NCI-H2081 (cell line): Measurements from ENCODE around the gene MYO16.

Source experiments
- DNase-seq, 2 experiments: peaks; one replicate each; lab custom pipeline; 2025; lab: John Stamatoyannopoulos, UW

MYO16 gene

GRCh38 chr13:109126891-109127641 lies 497.7 kb downstream of the MYO16 start:
- no peak for DNase-seq

GRCh38 chr13:109128121-109128520 lies 498.7 kb downstream of the MYO16 start:
- DNase-seq, result no peak

GRCh38 chr13:109130093-109130835 lies 500.9 kb downstream of the MYO16 start:
- DNase-seq, result no peak

- no peak for DNase-seq
These were observed 502.4 kb downstream of the MYO16 start for GRCh38 chr13:109131698-109132257.

GRCh38 chr13:109135018-109135417 lies 505.6 kb downstream of the MYO16 start:
- no peak for DNase-seq

GRCh38 chr13:109136873-109137272 lies 507.5 kb downstream of the MYO16 start:
- no peak for DNase-seq

- DNase-seq, result no peak
These were observed 509.9 kb downstream of the MYO16 start for GRCh38 chr13:109139346-109139745.

- no peak for DNase-seq
These were observed 510.6 kb downstream of the MYO16 start for GRCh38 chr13:109140054-109140453.

- no peak for DNase-seq
These were observed 511.3 kb downstream of the MYO16 start for GRCh38 chr13:109140479-109141349.

GRCh38 chr13:109141706-109142105 lies 512.3 kb downstream of the MYO16 start:
- DNase-seq, result no peak

GRCh38 chr13:109144693-109145437 lies 515.5 kb downstream of the MYO16 start:
- DNase-seq, result no peak

GRCh38 chr13:109145631-109146030 lies 516.2 kb downstream of the MYO16 start:
- peak; percentile 34 to 64 for DNase-seq

- no peak for DNase-seq
These were observed 517.0 kb downstream of the MYO16 start for GRCh38 chr13:109146393-109146792.

GRCh38 chr13:109146912-109147647 lies 517.7 kb downstream of the MYO16 start:
- no peak for DNase-seq

- no peak for DNase-seq
These were observed 518.8 kb downstream of the MYO16 start for GRCh38 chr13:109148243-109148642.

- no peak for DNase-seq
These were observed 521.3 kb downstream of the MYO16 start for GRCh38 chr13:109150696-109151095.

- no peak for DNase-seq
These were observed 521.8 kb downstream of the MYO16 start for GRCh38 chr13:109151255-109151654.

- no peak for DNase-seq
These were observed 522.3 kb downstream of the MYO16 start for GRCh38 chr13:109151696-109152095.

GRCh38 chr13:109152311-109152820 lies 523.0 kb downstream of the MYO16 start:
- no peak for DNase-seq

- DNase-seq, result no peak
These were observed 523.5 kb downstream of the MYO16 start for GRCh38 chr13:109152941-109153340.
